Endothelial cell of umbilical vein (primary cell): ENCODE data around the gene SLC4A5. TPM values are rescaled to one million over a fixed set of nuclear protein-coding genes. Genes with fewer than 3 reads are reported as not detected.

ENCODE experiments used
- BruUV-seq: library from RNA; stranded (reverse); fragments of 400-500 nt; replicated peaks from 2 replicates; lab custom pipeline; 2021; lab: Mats Ljungman, UMichigan
- CTCF ChIA-PET: fragments of 300-600, 350-600 bp; sonication (Branson Sonifier 250); formaldehyde crosslinking; loops from one replicate; lab custom pipeline; 2021; ENCODE audit warnings: antibody characterized with exemption, inconsistent platforms; lab: Charles Lee
- POLR2A ChIA-PET: fragments of 300-600, 350-600 bp; sonication (Branson Sonifier 250); formaldehyde crosslinking; loops from one replicate; lab custom pipeline; 2021; ENCODE audit warnings: antibody characterized with exemption, inconsistent platforms; lab: Charles Lee
- DNase-seq: peaks from one replicate; pipeline ENCODE4 v3.0.0-alpha.2; 2011; ENCODE audit warnings: low read depth, low spot score
- FAIRE-seq: peaks from 2 replicates; lab custom pipeline; 2011; peaks lifted over from hg19 to GRCh38; lab: Jason Lieb, UNC
- H2AFZ ChIP-seq: 2 replicates; pipeline ENCODE4 v1.6.0; 2012; ENCODE audit warnings: low read depth, low read length, control low read depth, inconsistent platforms
- H3K27ac ChIP-seq: 2 replicates; pipeline ENCODE4 v1.5.1; 2011; ENCODE audit warnings: low read depth, mild to moderate bottlenecking, control low read depth, low read length, moderate library complexity; ENCODE audit not compliant: insufficient read depth
- H3K27me3 ChIP-seq, 2 experiments: 2 replicates each; pipeline versions ENCODE4 v1.6.0 to v1.6.1; 2011; ENCODE audit warnings: low read length in 2 of 2, mixed read lengths in 1 of 2; ENCODE audit not compliant: control insufficient read depth in 2 of 2, insufficient read depth in 2 of 2
- H3K36me3 ChIP-seq, 2 experiments: 2 replicates in 1 of 2; 3 replicates in 1 of 2; pipeline ENCODE4 v1.5.1; 2011; ENCODE audit warnings: low read length in 2 of 2, mild to moderate bottlenecking in 1 of 2, moderate library complexity in 1 of 2; ENCODE audit not compliant: control insufficient read depth in 2 of 2, insufficient read depth in 2 of 2; ENCODE audit errors: extremely low read depth in 1 of 2
- H3K4me1 ChIP-seq: 3 replicates; pipeline ENCODE4 v1.5.1; 2011; ENCODE audit warnings: mild to moderate bottlenecking, low read length; ENCODE audit not compliant: control insufficient read depth, insufficient read depth; ENCODE audit errors: extremely low read depth
- H3K4me2 ChIP-seq: 2 replicates; pipeline ENCODE4 v1.6.1; 2011; ENCODE audit warnings: low read length, control low read depth, mixed read lengths; ENCODE audit not compliant: insufficient read depth
- H3K4me3 ChIP-seq, 3 experiments: fragments of 200-600 bp in 1 of 3; sonication (generic), shearing (Covaris generic) in 1 of 3; replicated peaks in 1 of 3; 2 replicates each; pipeline ENCODE4 v1.5.1; 2011 to 2016; ENCODE audit warnings: control low read depth in 3 of 3, low read length in 3 of 3, mild to moderate bottlenecking in 2 of 3, inconsistent platforms in 1 of 3, low read depth in 1 of 3, moderate library complexity in 1 of 3; ENCODE audit not compliant: insufficient read depth in 1 of 3
- H3K79me2 ChIP-seq: 2 replicates; pipeline ENCODE4 v1.6.0; 2012; ENCODE audit warnings: low read length, inconsistent platforms; ENCODE audit not compliant: control insufficient read depth, insufficient read depth
- H3K9ac ChIP-seq: replicated peaks from 2 replicates; pipeline ENCODE3; 2011; ENCODE audit warnings: low read length, control low read depth; ENCODE audit not compliant: insufficient read depth; ENCODE audit errors: extremely low read depth
- H3K9me1 ChIP-seq: replicated peaks from 3 replicates; pipeline ENCODE4 v1.6.0; 2011; ENCODE audit warnings: mild to moderate bottlenecking, low read length; ENCODE audit not compliant: control insufficient read depth, insufficient read depth; ENCODE audit errors: extremely low read depth
- H3K9me3 ChIP-seq: replicated peaks from 2 replicates; pipeline ENCODE4 v1.5.1; 2012; ENCODE audit warnings: low read length, inconsistent platforms; ENCODE audit not compliant: control insufficient read depth, insufficient read depth
- H4K20me1 ChIP-seq: replicated peaks from 2 replicates; pipeline ENCODE3; 2011; ENCODE audit warnings: mild to moderate bottlenecking, low read length; ENCODE audit not compliant: control insufficient read depth, insufficient read depth; ENCODE audit errors: extremely low read depth
- CTCF ChIP-seq, 2 donors: IDR thresholded peaks; 1 replicate in 1 of 2; 2 replicates in 1 of 2; pipeline ENCODE4 v1.5.1; 2011; ENCODE audit warnings: low read length in 2 of 2, mild to moderate bottlenecking in 2 of 2, moderate library complexity in 2 of 2, control low read depth in 1 of 2, inconsistent platforms in 1 of 2, low read depth in 1 of 2; ENCODE audit not compliant: insufficient read depth in 1 of 2; ENCODE audit errors: extremely low read depth in 1 of 2
- EZH2 ChIP-seq: IDR thresholded peaks from 2 replicates; pipeline ENCODE4 v1.6.1; 2012; ENCODE audit warnings: borderline replicate concordance, low read depth, mild to moderate bottlenecking, moderate library complexity, low read length, inconsistent platforms; ENCODE audit not compliant: severe bottlenecking
- FOS ChIP-seq: IDR thresholded peaks from 2 replicates; pipeline ENCODE4 v1.6.1; 2011; ENCODE audit warnings: mild to moderate bottlenecking, low read length, moderate library complexity, borderline replicate concordance; ENCODE audit not compliant: insufficient read depth
- GATA2 ChIP-seq: IDR thresholded peaks from 2 replicates; pipeline ENCODE4 v1.7.0; 2011; ENCODE audit warnings: low read depth, mild to moderate bottlenecking, moderate library complexity, mixed read lengths, low read length; ENCODE audit not compliant: insufficient read length, insufficient read depth
- JUN ChIP-seq: IDR thresholded peaks from 2 replicates; pipeline ENCODE4 v1.6.1; 2011; ENCODE audit warnings: borderline replicate concordance, low read depth; ENCODE audit not compliant: insufficient read length, insufficient read depth
- MYC ChIP-seq: IDR thresholded peaks from one replicate; pipeline ENCODE4 v1.6.1; 2011; ENCODE audit warnings: mild to moderate bottlenecking, low read depth, low read length
- POLR2A ChIP-seq: IDR thresholded peaks from 2 replicates; pipeline ENCODE4 v1.6.1; 2012; ENCODE audit warnings: low read depth, mild to moderate bottlenecking, control low read depth, low read length
- POLR2AphosphoS5 ChIP-seq: IDR thresholded peaks from 2 replicates; pipeline ENCODE4 v1.6.1; 2012; ENCODE audit warnings: low read depth, mild to moderate bottlenecking, control low read depth, low read length, moderate library complexity; ENCODE audit not compliant: insufficient read depth
- dilution Hi-C: fragments of 300-500 bp; cut with MboI; formaldehyde crosslinking; loops from one replicate; pipeline ENCODE4 v1.15.0; 2019; ENCODE audit warnings: low sequenced_read_pairs; ENCODE audit not compliant: extremely low pct_ligation_motif_present
- intact Hi-C: fragments of 100-400 bp; cut with micrococcal nuclease; formaldehyde crosslinking; loops from one replicate; pipeline ENCODE4 v1.10.0; 2022
- polyA plus RNA-seq, 4 experiments: library from polyadenylated mRNA; depleted of rRNA in 3 of 4; stranded (reverse) in 3 of 4; unstranded in 1 of 4; fragments of >200 nt; gene quantifications; 2 replicates each; pipeline versions ENCODE4 v1.2.1 to v1.2.3, GENCODE V29; 2011 to 2012; ENCODE audit warnings: missing spikeins in 1 of 4
- total RNA-seq: library from RNA; stranded (reverse); gene quantifications from 2 replicates; pipeline ENCODE4 v1.2.3, GENCODE V29; 2021
- TF ChIP-seq, protein P1 (sequence below): IDR thresholded peaks from 2 replicates; pipeline ENCODE4 v1.6.1; 2011; ENCODE audit not compliant: insufficient read depth, insufficient read length

SLC4A5 gene
- total and polyA plus RNA-seq, 2 donors (not counting 3 experiments of a cell fraction or from before 2014, with no cell fraction given), result 0.12 to 0.97 TPM

GRCh38 chr2:74317701-74318100, 25.5 kb downstream of the SLC4A5 start:
- ChIA-PET POLR2A (no interaction called here), CTCF (interaction anchor here (0.5 to 0.9 kb wide), 2 partner anchors 35 to 50 kb away, joined by 3 read pairs; no protein-coding TSS in a partner anchor)
- H3K36me3 ChIP-seq, result no peaks in the 10 kb centered on the region
- no peaks in the 10 kb centered on the region for H3K9me1 ChIP-seq
- no peak overlapping the region for H3K4me3 ChIP-seq
- dilution Hi-C loops, result no loop called here
- no peaks in the 10 kb centered on the region for H3K79me2 ChIP-seq
- FAIRE-seq, result no peak
- H3K27me3 ChIP-seq, result no peaks in the 10 kb centered on the region
- no peaks in the 10 kb centered on the region for H3K4me1 ChIP-seq
- H3K9me3 ChIP-seq, result no peaks in the 10 kb centered on the region
- DNase-seq, result no peak
- H3K27ac ChIP-seq, result no peak overlapping the region
- H2AFZ ChIP-seq, result no peak overlapping the region
- TF ChIP-seq CTCF (IDR thresholded peaks at IDR 0.05; ENCODE audit: extremely low read depth in 1 of 2, insufficient read depth in 1 of 2, low read depth in 1 of 2, low read length in 2 of 2) (no peak), JUN (no peak), GATA2 (no peak), POLR2A (no peak), POLR2AphosphoS5 (no peak), EZH2 (no peak), FOS (no peak), MYC (no peak)
- TF ChIP-seq, protein P1, sequence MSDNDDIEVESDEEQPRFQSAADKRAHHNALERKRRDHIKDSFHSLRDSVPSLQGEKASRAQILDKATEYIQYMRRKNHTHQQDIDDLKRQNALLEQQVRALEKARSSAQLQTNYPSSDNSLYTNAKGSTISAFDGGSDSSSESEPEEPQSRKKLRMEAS, result no peak
- H3K4me2 ChIP-seq, result no peak overlapping the region
- intact Hi-C loops, result no loop called here
- H4K20me1 ChIP-seq, result no peaks in the 10 kb centered on the region
- BruUV-seq, result no TSS peak
- no peak overlapping the region for H3K9ac ChIP-seq
